Activated CD8-positive, alpha-beta memory T cell treated with anti-CD3 and anti-CD28 coated beads for 36 hours (primary cell): Measurements from ENCODE around the gene NAA60. TPM values are rescaled to one million over a fixed set of nuclear protein-coding genes. Genes with fewer than 3 reads are reported as not detected.

Experiments
- CTCF ChIA-PET: fragments of 350-600 bp; sonication (Branson Sonifier 250); formaldehyde crosslinking; loops from one replicate; lab custom pipeline; 2021; ENCODE audit warnings: antibody characterized with exemption; lab: Charles Lee
- POLR2A ChIA-PET: fragments of 350-600 bp; sonication (Branson Sonifier 250); formaldehyde crosslinking; loops from one replicate; lab custom pipeline; 2021; ENCODE audit warnings: antibody characterized with exemption; lab: Charles Lee
- total RNA-seq, 2 experiments: library from RNA; stranded (reverse); gene quantifications; one replicate each; pipeline ENCODE4 v1.2.3, GENCODE V29; 2021

The NAA60 gene
- total RNA-seq, 2 experiments from 2014 or later: 34.4 to 36.5 TPM

GRCh38 chr16:3478242-3478925 lies 34.9 kb downstream of the NAA60 start:
- CTCF ChIA-PET: no interaction called here
- POLR2A ChIA-PET: no interaction called here

DNA sequence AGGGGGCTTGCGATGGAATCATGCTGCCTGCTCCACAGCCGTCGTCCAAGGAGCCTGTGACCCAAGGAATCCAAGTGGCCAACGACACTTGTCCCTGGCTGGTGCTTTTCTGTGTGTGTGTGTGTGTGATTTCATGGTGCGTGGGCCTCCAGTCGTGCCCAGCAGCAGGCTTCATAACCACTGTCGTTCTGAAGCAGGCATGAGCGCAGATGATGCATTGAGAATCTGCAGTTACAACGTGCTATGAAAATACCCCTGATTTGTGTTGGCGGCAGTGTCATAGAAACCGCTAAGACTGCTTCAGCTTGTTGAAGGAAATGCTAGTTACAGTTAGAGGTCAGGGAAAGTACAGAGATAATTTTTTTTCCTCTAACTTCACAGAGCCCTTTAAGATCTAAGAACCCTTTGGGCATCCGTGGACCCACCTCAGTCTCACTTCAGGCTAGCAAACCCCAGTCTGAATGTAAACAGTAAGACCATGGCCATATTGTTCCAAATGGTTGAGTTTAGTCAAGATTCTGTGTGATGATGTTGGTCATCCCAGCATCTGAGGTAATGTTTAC lies 36.3 kb downstream of the NAA60 start:
- CTCF ChIA-PET: no interaction called here
- POLR2A ChIA-PET: interaction anchor here (0.7 kb wide), 1 partner anchor 520 kb away, joined by 4 read pairs; no protein-coding TSS in a partner anchor

DNA sequence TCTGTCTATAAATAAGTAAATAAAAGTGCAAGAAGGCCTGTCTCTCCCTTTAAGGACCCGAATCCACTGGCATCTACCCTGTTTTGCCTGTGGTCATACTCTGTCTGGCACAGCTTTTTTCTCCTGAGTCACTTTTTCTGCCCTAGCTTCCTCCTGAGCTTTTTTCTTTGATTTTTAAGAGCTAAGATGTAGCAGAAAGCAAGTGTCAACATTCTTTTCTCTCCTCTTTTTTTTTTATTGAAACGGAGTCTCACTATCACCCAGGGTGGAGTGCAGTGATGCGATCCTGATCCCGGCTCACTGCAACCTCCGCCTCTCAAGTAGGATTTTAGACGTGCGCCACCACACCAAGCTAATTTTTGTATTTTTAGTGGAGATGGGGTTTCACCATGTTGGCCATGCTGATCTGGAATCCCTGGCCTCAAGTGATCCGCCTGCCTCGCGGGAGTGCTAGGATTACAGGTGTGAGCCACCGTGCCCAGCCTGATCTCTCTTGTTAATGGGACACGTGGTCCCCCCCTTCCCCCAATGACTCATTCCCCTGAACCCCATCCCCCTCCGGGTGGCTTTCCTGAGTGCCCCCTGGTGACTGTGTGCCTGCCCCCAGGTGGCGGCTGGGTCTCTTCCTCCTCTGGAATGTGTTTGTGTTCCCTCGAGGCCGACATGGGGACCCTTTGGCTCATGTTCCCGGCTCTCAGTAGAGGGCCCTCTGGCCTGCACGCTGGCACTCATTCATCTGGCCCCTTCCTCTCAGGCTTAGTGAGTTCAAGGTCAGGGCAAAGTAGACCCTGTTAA lies 37.6 kb downstream of the NAA60 start:
- ChIA-PET CTCF (no interaction called here), POLR2A (no interaction called here)

- CTCF ChIA-PET: no interaction called here
Measured at GRCh38 chr16:3481696-3482658, 38.5 kb downstream of the NAA60 start.

DNA sequence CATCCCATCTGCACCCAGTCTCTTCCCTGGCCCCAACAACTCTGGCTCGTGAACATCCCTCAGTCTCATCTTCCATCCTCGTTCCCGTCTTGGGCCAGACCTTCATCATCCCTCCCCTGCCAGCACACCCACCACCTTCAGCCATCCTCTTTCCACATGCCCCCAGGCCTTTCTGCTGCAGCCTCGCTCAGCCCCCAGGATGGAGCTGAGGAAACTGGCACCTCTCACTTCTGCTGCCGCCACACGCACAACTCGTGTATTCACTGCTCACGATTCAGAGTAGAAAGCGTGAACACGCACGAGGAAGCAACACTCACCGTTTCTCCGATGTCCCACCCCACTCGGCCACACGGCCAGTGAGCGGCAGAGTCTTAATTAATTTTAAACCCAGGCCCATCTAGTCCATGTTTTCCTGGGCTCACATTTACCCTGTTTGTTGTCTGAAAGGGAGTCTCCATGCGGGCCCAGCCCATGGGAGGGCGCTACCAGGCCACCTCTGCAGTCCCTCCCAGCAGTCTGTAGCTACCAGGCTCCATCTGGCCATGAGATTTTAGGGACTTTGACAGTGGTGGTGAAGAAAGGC lies 39.3 kb downstream of the NAA60 start:
- ChIA-PET CTCF (no interaction called here), POLR2A (no interaction called here)

More at GRCh38 chr16:3481696-3482658, 38.5 kb downstream of the NAA60 start:
- POLR2A ChIA-PET: no interaction called here

GRCh38 chr16:3484318-3485096 lies 41.0 kb downstream of the NAA60 start:
- POLR2A ChIA-PET: no interaction called here
- CTCF ChIA-PET: no interaction called here

DNA sequence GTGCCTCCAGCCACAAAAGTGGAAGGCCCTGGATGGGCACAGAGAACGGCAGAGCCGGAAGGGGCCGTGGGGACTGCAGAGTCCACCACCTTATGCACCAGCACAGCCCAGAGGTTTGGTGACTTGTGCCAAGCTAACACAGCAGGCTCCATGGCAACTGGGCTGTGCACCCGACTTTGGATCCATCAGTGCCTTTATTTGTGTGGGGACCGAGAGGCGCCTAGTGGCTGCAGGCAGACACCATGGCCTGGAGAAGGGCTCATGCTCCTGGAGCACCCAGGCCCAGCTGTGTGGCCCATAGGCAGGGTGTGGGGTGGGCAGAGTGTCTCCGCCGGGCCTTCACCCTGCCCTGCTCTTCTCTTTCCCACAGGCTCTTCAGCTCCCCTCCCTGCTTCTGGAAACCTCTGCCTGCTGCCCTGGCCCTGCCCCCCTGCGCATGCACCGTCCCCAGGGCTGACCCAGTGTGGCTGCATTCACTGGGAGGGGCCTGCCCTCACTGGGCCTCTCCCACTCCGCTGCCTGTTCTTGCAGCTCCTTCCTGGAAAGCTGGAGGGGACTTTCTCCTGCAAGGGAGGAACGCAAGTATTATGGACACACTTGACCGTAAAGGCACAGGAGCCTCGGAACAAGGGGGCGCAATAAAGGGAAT lies 41.7 kb downstream of the NAA60 start:
- POLR2A ChIA-PET: no interaction called here
- CTCF ChIA-PET: no interaction called here

DNA sequence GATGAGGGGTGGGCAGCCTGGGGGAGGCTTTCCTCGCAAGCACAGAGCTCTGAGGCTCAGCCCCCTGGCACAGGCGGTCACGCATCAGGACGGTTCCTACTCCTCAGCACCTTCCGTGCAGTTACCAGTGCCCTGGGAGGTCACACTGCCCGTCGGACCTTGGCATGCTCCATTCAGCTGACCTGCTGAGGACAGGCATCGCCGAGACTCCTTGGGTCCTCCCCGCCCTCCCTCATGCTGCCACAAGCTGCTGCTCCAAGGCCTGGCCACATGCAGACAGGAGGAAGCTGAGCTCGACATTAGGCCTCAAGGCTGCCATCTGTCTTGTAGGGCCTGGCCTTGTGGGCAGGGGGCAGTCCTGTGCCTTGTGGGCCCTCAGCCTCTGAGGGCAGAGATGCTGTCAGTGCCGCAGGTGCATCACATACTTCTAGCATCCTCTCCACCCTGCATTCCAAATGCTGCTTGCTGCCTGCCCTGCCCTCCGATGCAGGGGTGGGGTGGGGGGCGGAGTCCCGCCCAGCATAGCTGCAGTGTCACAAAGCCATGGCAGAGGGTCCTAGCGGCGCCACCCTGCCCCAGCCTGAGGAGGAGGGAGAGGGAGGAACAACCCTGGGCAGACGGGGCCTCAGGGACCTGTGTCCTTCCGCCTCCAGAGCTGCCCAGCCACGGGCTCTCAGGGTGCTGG lies 42.5 kb downstream of the NAA60 start:
- ChIA-PET POLR2A (no interaction called here), CTCF (no interaction called here)

DNA sequence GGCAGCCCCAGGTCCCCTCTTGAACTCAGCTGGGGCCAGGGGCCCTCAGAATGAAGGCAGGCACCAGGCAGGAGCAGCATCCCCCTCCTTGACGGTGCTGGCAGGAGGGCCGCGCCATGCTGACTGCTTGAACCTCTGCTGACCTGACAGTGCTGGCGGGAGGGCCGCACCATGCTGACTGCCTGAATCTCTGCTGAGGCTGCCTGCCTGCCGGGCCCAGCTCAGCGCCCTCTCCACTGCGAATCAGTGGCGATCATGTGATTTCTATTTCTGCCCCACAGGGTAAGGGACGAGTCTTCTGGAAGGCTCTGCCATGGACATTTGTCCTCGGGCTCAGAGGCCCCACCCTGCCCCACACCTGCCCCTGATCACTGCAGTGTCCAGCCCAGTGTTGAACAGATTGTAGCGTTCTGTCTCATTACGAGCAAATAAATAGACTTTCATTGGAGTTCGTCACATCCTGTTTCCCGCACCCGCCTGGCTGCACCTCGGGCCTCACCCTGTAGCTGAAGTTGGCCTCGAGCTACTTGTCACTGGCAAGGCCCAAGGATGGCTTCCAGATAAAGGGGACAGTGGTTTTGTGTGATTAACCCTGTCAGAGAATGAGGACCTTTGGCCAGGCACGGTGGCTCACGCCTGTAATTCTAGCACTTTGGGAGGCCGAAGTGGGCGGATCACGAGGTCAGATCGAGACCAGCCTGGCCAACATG lies 43.2 kb downstream of the NAA60 start:
- POLR2A ChIA-PET: interaction anchor here (0.6 kb wide), 1 partner anchor 11 kb away, joined by 3 read pairs; no protein-coding TSS in a partner anchor

GRCh38 chr16:3487521-3488410 lies 44.3 kb downstream of the NAA60 start:
- ChIA-PET POLR2A (interaction anchor here (0.6 kb wide), 1 partner anchor 9 kb away, joined by 3 read pairs; no protein-coding TSS in a partner anchor), CTCF (no interaction called here)

More for the DNA sequence above, 43.2 kb downstream of the NAA60 start:
- CTCF ChIA-PET: no interaction called here

DNA sequence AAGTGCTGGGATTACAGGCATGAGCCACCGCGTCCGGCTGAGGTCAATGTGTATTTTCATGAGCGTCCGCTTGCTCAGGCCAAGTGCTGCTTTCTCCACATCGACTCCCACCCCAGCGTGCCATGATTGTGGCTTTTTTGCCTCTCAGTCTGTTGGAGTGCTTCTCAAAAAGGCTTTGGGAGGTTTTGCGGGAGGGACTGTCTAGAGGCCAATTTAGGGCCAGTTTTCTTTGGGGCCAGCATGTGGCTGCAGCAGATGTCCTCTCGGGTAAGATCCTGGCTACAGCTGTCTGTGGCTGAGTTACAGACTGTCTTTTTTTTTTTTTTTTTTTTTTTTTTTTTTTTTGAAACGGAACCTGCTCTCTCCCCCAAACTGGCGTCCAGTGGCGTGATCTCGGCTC lies 45.3 kb downstream of the NAA60 start:
- CTCF ChIA-PET: interaction anchor here (0.7 kb wide), 1 partner anchor 114 kb away, joined by 3 read pairs; no protein-coding TSS in a partner anchor
- POLR2A ChIA-PET: no interaction called here

- ChIA-PET CTCF (interaction anchor here (0.6 kb wide), 1 partner anchor 165 kb away, joined by 5 read pairs; no protein-coding TSS in a partner anchor), POLR2A (interaction anchor here (0.6 kb wide), 1 partner anchor 517 kb away, joined by 7 read pairs; no protein-coding TSS in a partner anchor)
Measured at GRCh38 chr16:3490911-3491629, 47.6 kb downstream of the NAA60 start.

- POLR2A ChIA-PET: no interaction called here
Measured at GRCh38 chr16:3492356-3492755, 48.9 kb downstream of the NAA60 start.

DNA sequence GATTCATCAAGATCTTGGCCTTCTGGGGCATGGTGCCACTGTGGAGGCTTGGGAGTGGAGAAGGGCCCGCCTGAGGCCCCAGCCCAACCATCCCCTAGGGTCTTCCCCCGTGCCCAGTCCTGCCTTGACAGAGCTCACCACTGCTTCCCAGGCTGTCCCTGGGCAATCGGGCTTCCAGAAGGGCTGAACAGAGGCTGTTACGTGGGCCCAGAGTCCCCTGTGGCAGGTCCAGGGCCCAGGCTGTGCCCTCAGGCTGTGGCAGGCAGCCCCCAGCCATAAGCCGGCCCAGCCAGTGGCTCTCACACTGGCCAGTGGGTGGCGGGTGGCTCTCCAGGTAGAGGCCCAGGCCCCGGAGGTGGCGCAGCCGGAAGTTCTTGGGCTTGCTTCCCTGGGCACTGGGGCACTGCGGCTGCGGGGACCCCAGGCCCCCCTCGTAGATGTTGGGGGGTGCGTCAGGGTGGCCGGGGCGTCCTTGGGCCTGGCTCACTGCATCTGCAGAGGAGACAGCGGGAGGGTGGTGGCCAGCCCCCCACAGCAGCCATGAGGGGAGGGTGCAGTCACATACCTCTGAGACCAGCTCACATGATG lies 51.0 kb downstream of the NAA60 start:
- POLR2A ChIA-PET: no interaction called here
- CTCF ChIA-PET: no interaction called here

More at GRCh38 chr16:3492356-3492755, 48.9 kb downstream of the NAA60 start:
- CTCF ChIA-PET: no interaction called here
